HG03139 (cell line): ENCODE results near the gene PI3.

Source experiments
- ATAC-seq: cut with Tn5 transposase; IDR thresholded peaks from one replicate; pipeline ENCODE4 v1.9.1; 2021; ENCODE audit not compliant: unreplicated experiment

The PI3 gene

DNA sequence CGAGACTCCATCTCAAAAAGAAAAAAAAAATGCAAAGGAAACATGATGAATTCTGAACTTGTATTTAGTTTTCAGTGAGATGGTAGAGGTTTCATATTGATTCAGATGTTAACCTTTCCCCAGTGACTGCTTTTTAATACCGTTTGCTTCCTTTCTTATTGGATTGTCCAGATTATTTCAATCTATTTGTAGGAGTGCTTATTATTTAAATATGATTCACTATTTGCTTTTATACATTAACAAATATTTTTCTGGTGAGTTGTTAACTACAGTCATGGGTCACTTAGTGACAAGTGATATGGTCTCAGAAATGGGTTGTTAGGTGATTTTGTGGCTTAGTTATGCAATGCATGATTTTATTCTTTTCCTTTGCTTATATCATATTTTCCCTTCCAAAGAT lies 8.4 kb downstream of the PI3 start:
- ATAC-seq = no peak

DNA sequence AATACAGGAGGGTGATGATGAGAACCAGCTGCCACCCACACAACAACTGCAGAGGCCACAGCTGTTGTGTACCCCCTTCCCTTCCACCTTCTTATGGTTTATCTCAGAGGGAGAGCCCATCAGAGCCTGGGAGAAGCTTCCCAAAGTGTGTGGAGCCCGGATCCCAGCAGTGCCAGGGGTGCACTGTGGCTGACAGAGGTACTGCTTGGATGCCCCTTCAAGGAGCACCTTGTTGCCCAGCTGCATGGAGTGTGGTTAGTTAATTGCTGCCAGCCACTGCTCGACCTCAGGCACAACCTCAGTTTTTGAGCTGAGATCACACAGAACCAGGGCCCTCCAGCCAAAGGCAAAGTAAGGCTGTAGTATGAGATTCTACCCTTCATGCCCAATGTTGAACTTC lies 13.0 kb downstream of the PI3 start:
- no peak for ATAC-seq

DNA sequence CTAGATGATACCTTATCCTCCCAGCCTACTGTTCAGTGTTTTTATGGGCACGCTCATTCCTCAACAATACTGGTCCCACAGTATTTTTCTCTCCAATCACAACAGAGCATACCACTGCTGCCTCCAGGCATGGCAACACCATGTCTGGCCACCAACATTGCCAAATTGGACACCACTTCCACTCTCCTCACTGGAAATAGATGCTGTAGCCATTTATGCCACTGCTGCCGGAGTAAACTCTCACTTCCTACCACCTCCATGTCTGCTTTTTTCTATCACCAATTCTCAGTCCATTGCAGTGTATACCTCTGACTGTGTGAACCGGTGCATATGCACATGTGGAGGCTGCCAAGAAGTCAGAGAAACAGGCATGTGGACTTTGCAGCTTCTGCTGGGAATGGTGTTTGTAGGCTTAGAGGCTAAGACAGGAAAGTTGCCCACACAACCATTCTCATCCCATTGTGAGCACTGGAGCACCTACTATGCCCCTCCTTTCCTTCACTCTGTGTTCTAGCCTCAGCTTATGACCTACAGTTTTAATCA lies 14.4 kb downstream of the PI3 start:
- ATAC-seq = no peak

DNA sequence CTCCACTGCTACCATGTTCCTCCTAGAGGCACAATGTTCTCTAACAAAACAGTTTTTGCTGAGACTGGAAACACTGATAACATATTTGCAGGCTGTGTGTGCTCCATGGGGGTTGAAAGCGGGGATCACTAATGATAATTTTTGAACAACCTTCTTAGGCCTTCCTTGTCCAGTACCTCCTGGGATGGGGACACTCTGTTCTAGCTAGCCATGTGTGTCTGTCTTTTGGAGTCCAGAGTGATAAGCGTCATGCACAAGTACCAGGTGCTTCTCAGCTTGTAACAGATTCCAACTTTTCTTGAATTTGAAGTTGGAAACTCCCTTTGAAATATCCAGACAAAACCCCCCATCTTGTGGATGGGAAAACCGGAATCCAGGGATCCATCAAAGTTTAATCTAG lies 15.2 kb downstream of the PI3 start:
- ATAC-seq = no peak

DNA sequence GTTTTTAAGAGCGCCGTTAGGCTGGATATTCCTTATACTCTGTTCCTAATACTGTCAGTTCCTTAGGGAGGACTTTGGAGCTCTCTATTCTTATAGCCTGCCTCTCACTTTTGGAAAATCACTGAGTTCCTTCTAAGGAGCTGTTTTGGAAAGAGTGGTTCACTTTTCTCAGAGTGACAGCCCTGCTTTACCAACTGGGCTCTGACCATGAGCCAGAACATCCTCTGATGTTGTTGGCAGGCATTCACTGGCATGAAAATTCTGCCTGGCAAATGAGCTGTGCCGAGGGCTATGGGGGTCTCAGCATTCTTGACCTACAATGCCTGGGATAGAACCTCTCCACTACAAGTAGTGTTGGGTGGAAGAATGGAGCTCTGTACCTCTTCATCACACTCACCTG lies 17.2 kb downstream of the PI3 start:
- ATAC-seq = no peak

DNA sequence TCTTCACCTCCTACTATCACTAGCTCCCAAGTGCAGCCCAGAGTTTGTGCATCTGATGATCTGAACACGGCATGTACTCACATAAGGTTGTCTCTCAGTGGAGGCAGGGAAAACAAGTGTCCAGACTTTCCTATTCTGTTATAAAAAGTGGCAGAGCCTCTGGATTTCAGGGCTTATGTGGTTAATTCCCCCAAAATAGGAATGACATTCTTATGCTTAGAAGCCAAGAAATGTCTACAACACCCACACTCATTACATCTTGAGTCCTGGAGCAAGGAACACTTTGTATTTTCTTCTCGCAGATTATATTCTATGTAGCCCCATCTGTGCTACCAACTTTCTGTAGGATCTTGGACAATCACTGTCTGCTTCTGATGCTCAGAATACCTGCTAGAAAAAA lies 18.6 kb downstream of the PI3 start:
- ATAC-seq = no peak

DNA sequence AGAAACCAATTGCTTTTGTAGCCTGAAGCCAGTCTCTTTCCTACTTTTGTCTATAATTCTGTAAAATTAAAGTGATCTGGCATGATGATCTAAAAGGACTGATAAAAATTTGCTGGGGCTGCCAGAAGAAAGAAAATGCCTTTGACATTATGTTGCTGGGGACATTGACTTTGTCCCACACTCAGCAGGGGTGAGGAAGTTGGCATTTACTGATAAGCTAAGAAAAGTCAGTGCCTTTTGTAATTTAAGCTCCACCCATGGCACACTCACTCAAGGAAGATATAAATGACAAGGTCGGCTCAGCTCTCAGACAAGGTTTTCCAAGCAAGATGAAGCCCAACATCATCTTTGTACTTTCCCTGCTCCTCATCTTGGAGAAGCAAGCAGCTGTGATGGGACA lies 32.0 kb downstream of the PI3 start, which contains the start of gene SEMG1:
SEMG1 (plus strand) TSS at position 309 of the 400 bp plus-strand sequence; CDS start at position 330, 21 bp downstream.
- ATAC-seq = no peak

DNA sequence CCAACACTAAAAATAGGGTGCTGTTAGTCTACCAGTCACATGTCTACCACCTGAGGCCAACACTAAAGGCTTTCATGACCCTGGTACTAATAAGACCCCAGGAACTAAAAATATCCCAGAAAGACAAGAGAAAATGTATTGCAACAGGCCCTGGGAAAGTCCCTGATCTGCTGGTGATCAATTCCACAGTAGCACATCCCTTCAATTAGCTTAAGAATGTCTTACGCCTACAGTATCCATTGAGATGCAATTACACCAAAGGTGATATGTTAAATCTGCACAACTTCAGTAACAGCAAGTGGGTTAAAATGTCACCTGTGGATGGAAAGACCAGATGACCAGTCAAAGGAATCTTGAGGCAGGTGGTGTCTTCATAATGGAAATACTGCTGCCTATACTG lies 35.2 kb downstream of the PI3 start:
- ATAC-seq = no peak

DNA sequence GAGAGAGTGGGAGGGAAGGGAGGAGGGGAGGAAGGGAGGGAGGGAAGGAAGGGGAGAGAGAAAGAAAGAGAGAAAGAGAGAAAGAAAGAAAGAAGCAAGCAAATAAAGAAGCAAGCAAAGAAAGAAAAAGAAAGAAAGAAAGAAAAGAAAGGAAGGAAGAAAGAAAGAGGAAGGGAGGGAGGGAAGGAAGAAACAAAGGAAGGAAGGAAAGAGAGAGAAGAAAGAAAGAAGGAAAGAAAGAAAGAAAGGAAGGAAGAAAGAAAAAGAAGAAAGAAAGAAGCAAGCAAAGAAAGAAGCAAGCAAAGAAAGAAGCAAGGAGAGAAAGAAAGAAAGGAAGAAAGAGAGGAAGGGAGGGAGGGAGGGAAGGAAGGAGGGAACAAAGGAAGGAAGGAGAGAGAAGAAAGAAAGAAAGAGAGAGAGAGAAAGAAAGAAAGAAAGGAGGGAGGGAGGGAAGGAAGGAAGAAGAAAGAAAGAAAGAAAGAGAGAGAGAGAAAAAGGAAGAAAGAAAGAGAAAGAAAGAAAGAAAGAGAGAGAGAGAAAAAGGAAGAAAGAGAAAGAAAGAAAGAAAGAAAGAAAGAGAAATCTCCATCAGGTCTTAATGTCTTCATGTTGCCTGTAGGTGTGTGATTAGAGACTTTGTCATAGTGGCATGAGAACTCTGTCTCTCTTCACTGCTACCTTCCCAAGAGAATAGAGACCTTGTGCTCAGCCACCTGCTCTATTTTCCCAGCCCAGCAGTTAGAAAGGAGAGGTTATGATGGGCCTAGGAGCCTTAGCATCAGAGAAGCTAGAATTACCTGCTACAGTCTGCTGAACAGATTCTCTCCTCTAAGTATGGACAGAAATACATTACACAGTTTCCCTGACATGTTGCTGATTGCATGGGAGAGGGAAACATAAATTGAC lies 37.1 kb downstream of the PI3 start:
- no peak for ATAC-seq

DNA sequence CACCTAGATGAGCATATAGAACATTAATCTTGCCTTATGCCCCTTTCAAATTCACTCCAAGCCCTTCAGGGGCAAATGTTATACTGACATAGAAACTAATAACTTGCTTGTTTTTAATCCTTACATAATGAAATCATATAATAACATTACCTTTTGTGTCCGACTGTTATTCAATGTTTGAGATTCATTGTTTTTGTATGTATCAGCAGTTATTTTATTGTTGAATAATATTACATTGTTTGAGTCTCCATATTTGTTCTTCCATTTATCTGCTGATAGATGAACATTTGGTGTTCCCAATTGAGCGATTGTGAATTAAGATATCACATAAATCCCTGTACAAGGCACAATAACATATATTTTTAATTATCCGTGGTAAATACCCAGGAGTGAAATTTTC lies 38.1 kb downstream of the PI3 start:
- ATAC-seq = no peak

DNA sequence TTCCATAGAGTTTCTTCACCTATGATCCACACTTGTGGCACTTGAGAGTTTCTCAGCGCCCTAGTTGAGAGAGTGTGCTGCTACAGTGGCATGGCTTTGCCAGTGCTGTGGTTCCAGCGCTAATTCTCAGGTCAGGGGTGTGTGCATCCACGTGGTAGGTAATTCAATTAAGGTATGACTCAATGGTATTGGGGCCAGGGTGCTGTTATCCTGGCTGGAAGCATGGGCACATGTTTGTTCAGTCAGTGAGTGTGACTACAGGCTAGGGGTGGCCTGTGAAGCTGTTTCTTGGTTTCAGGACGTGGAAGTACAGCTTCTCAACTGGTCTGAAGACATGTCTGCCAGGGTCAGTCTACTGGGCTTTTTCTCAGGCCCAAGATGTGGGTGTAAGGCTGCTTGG lies 43.4 kb downstream of the PI3 start:
- ATAC-seq = no peak

DNA sequence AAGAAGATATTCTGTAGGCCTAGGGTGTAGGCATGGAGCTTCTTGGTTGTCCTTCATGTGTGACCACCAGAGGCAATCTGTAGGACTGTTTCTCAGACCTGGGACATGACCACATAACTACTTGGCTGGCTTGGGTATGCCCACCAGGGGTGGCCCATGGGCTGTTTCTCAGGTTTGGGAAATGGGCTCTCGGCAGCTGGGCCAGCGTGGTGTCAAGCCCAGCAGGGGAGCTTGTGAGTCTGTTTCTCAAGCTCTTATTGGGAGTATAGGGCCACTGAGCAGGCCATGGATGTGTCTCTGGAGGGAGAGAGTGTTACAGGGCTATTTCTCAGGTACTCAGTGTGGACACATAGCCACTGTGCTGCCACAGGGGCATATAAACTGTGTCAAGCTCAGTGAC lies 43.9 kb downstream of the PI3 start:
- no peak for ATAC-seq

DNA sequence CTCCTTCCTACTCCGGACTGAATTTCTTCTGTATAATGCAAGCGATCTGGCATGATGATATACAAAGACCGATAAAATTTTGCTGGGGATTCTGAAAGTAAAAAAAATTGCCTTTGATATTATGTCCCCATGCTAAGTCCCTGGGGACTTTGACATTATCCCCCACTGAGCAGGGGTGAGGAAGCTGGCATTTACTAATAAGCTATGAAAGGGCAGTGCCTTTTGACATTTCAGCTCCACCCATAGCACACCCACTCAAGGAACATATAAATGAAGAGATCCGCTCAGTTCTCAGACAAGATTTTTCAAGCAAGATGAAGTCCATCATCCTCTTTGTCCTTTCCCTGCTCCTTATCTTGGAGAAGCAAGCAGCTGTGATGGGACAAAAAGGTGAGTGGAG lies 46.4 kb downstream of the PI3 start, which contains the start of gene SEMG2:
SEMG2 (plus strand) TSS at position 298 of the 400 bp plus-strand sequence; CDS start at position 315, 17 bp downstream.
- ATAC-seq = no peak

DNA sequence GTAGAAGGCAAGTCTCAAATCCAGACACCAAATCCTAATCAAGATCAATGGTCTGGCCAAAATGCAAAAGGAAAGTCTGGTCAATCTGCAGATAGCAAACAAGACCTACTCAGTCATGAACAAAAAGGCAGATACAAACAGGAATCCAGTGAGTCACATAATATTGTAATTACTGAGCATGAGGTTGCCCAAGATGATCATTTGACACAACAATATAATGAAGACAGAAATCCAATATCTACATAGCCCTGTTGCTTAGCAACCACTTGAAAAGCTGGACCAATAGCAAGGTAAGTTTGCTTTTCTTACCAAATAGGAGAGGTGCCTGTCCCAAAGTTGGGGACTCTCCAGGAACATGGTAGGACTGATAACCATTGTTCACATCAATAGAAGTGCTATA lies 48.4 kb downstream of the PI3 start:
- no peak for ATAC-seq
